Keratinocyte (primary cell): ENCODE measurements around the gene LTC4S.

Source experiments
- EZH2 ChIP-seq: IDR thresholded peaks from one replicate; pipeline ENCODE4 v1.6.1; 2012; ENCODE audit warnings: inconsistent platforms, mild to moderate bottlenecking, low read length, moderate library complexity
- TF ChIP-seq, protein P1 (sequence below), 3 experiments: IDR thresholded peaks in 1 of 3; conservative IDR thresholded peaks in 1 of 3; optimal IDR thresholded peaks in 1 of 3; 2 replicates in 2 of 3; 3 replicates in 1 of 3; pipeline versions ENCODE3 to v1.5.1; 2011; ENCODE audit warnings: low read length in 3 of 3, mild to moderate bottlenecking in 3 of 3, moderate library complexity in 2 of 3, control low read depth in 1 of 3, inconsistent platforms in 1 of 3; ENCODE audit not compliant: insufficient read depth in 2 of 3; ENCODE audit errors: extremely low read depth in 1 of 3

DNA sequence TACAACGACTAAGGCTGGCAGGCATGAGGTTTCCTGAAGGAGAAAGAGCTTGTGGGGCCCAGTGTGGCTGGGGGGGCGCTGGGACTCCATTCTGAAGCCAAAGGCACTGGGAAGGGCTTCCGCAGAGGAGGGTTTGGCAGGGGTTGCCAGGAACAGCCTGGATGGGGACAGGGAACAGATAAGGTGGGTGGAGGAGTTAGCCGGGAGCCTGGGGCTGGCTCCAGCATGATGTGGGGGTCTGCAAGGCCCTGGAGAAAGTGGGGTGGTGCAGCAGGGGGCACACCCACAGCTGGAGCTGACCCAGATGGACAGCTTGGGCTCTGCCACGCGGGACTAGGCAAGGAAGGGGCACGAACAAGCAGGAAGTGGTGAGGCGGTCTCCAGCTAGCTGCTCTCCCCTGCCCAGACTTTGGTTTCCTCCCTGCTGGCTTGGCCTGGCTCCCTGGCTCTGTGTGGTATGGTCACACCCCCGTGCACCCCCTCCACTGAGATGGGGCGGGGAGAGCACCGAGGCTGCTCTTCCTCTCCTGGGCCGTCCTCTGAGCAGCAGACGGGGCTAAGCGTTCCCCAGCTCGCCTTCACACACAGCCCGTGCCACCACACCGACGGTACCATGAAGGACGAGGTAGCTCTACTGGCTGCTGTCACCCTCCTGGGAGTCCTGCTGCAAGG, at the start of gene LTC4S:
- TF ChIP-seq, protein P1, sequence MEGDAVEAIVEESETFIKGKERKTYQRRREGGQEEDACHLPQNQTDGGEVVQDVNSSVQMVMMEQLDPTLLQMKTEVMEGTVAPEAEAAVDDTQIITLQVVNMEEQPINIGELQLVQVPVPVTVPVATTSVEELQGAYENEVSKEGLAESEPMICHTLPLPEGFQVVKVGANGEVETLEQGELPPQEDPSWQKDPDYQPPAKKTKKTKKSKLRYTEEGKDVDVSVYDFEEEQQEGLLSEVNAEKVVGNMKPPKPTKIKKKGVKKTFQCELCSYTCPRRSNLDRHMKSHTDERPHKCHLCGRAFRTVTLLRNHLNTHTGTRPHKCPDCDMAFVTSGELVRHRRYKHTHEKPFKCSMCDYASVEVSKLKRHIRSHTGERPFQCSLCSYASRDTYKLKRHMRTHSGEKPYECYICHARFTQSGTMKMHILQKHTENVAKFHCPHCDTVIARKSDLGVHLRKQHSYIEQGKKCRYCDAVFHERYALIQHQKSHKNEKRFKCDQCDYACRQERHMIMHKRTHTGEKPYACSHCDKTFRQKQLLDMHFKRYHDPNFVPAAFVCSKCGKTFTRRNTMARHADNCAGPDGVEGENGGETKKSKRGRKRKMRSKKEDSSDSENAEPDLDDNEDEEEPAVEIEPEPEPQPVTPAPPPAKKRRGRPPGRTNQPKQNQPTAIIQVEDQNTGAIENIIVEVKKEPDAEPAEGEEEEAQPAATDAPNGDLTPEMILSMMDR (optimal IDR thresholded peaks at IDR 0.05 in 1 of 3, IDR thresholded peaks at IDR 0.05 in 1 of 3, conservative IDR thresholded peaks at IDR 0.05 in 1 of 3; ENCODE audit: extremely low read depth in 1 of 3, insufficient read depth in 2 of 3, low read length in 3 of 3) = no peak
- no peak for TF ChIP-seq EZH2
